K562 (cell line): ENCODE measurements around the gene ZNF77. TPM values are rescaled to one million over a fixed set of nuclear protein-coding genes. Genes with fewer than 3 reads are reported as not detected.
A peak's percentile ranks its signal among the peaks of the same experiment; 100 is the strongest.

Experiments used
- ATAC-seq: fragments of 200-7000 bp; cut with Tn5 transposase; 3 replicates; pipeline ENCODE4 v1.9.1; 2020; ENCODE audit warnings: moderate library complexity
- BruUV-seq: library from RNA; stranded (reverse); fragments of 400-500 nt; replicated peaks from 2 replicates; lab custom pipeline; 2021; lab: Mats Ljungman, UMichigan
- CTCF ChIA-PET: fragments of 300-600 bp; formaldehyde crosslinking; extraction: SDS; loops from one replicate; lab custom pipeline; 2021; ENCODE audit warnings: low intra/inter-chr PET ratio; lab: Yijun Ruan, JAX
- POLR2A ChIA-PET: fragments of 300-600, 350-650 bp; sonication (Branson Sonifier 250); formaldehyde crosslinking; extraction: SDS; loops from one replicate; lab custom pipeline; 2021; ENCODE audit warnings: antibody characterized with exemption, inconsistent platforms; lab: Yijun Ruan, JAX
- DNase-seq, 4 experiments: peaks; one replicate each; pipeline versions ENCODE4 v3.0.0 to v3.0.0-alpha.2; 2011 to 2018; ENCODE audit warnings: low spot score in 3 of 4, mixed read lengths in 3 of 4; ENCODE audit errors: extremely low read depth in 1 of 4
- FAIRE-seq: peaks from 2 replicates; lab custom pipeline; 2011; peaks lifted over from hg19 to GRCh38; lab: Jason Lieb, UNC
- H2AFZ ChIP-seq: 2 replicates; pipeline ENCODE4 v1.6.0; 2011; ENCODE audit warnings: low read depth, low read length, control low read depth, inconsistent platforms
- H3K27ac ChIP-seq: fragments of 200-600 bp; 3 replicates; pipeline ENCODE4 v1.8.0; 2011; ENCODE audit warnings: low read depth, mild to moderate bottlenecking, control low read depth, inconsistent platforms, low read length, moderate library complexity, mixed read lengths; ENCODE audit errors: extremely low read depth
- H3K27me3 ChIP-seq, 2 experiments: fragments of 300-600 bp in 1 of 2; 2 replicates in 1 of 2; 3 replicates in 1 of 2; pipeline versions ENCODE4 v1.6.0 to v1.8.0; 2011; ENCODE audit warnings: inconsistent platforms in 2 of 2, low read length in 2 of 2, mild to moderate bottlenecking in 1 of 2, mixed read lengths in 1 of 2, moderate library complexity in 1 of 2; ENCODE audit not compliant: control insufficient read depth in 2 of 2, insufficient read depth in 2 of 2
- H3K36me3 ChIP-seq: fragments of 300-600 bp; 3 replicates; pipeline ENCODE4 v1.8.0; 2011; ENCODE audit warnings: mild to moderate bottlenecking, low read length, inconsistent platforms; ENCODE audit not compliant: control insufficient read depth, insufficient read depth
- H3K4me1 ChIP-seq, 2 experiments: fragments of 200-600 bp in 1 of 2; replicated peaks in 1 of 2; 2 replicates in 1 of 2; 3 replicates in 1 of 2; pipeline versions ENCODE4 v1.5.1 to v1.8.0; 2011; ENCODE audit warnings: inconsistent platforms in 2 of 2, low read length in 2 of 2, mild to moderate bottlenecking in 1 of 2, mixed read lengths in 1 of 2, moderate library complexity in 1 of 2; ENCODE audit not compliant: control insufficient read depth in 2 of 2, insufficient read depth in 2 of 2
- H3K4me2 ChIP-seq: 2 replicates; pipeline ENCODE4 v1.6.1; 2011; ENCODE audit warnings: low read length, control low read depth, inconsistent platforms, mixed read lengths; ENCODE audit not compliant: insufficient read depth
- H3K4me3 ChIP-seq: fragments of 200-600 bp; sonication (generic), shearing (Covaris generic); 2 replicates; pipeline ENCODE4 v1.5.1; 2016; ENCODE audit warnings: control low read depth, inconsistent platforms
- H3K79me2 ChIP-seq: fragments of 200-600 bp; 3 replicates; pipeline ENCODE4 v1.8.0; 2011; ENCODE audit warnings: low read length, inconsistent platforms; ENCODE audit not compliant: control insufficient read depth, insufficient read depth
- H3K9ac ChIP-seq, 2 experiments: 2 replicates each; pipeline versions ENCODE4 v1.6.0 to v1.6.1; 2011; ENCODE audit warnings: low read depth in 2 of 2, low read length in 2 of 2, control low read depth in 1 of 2, inconsistent platforms in 1 of 2, mild to moderate bottlenecking in 1 of 2, mixed read lengths in 1 of 2; ENCODE audit not compliant: insufficient read depth in 1 of 2
- H3K9me1 ChIP-seq: one replicate; pipeline ENCODE4 v1.6.0; 2011; ENCODE audit warnings: inconsistent platforms, mild to moderate bottlenecking, low read length, moderate library complexity; ENCODE audit not compliant: control insufficient read depth, insufficient read depth
- H3K9me3 ChIP-seq: replicated peaks from 2 replicates; pipeline ENCODE4 v1.5.1; 2011; ENCODE audit warnings: low read depth, low read length, inconsistent platforms; ENCODE audit not compliant: control insufficient read depth, insufficient read depth
- H4K20me1 ChIP-seq: replicated peaks from 2 replicates; pipeline ENCODE4 v1.6.1; 2011; ENCODE audit warnings: low read length, inconsistent platforms, mixed read lengths; ENCODE audit not compliant: control insufficient read depth, insufficient read depth
- CHD1 ChIP-seq: fragments of 200-600 bp; sonication (generic); IDR thresholded peaks from one replicate; pipeline ENCODE4 v1.6.1; 2012; ENCODE audit warnings: mild to moderate bottlenecking, moderate library complexity, low read length, inconsistent platforms
- FOXP4 ChIP-seq: sonication (generic); formaldehyde crosslinking; IDR thresholded peaks from 2 replicates; pipeline ENCODE4 v1.8.0; 2022; ENCODE audit warnings: mild to moderate bottlenecking, missing genetic modification reagents, borderline replicate concordance
- ID3 ChIP-seq, 2 experiments: fragments of 250-450 bp in 1 of 2; fragments of 450-650 bp in 1 of 2; sonication (Bioruptor Pico) in 1 of 2; IDR thresholded peaks; 2 replicates each; pipeline versions ENCODE4 v1.6.1 to v1.8.0; 2016 to 2021; ENCODE audit warnings: mild to moderate bottlenecking in 2 of 2, moderate library complexity in 2 of 2, missing compliant biosample characterization in 1 of 2, missing genetic modification characterization in 1 of 2
- MTA1 ChIP-seq: fragments of 450-650 bp; IDR thresholded peaks from 2 replicates; pipeline ENCODE4 v1.6.1; 2017; ENCODE audit warnings: borderline replicate concordance
- NKRF ChIP-seq: fragments of 450-650 bp; IDR thresholded peaks from 2 replicates; pipeline ENCODE4 v1.6.1; 2016; ENCODE audit warnings: borderline replicate concordance
- PURB ChIP-seq: sonication (generic); formaldehyde crosslinking; IDR thresholded peaks from 2 replicates; pipeline ENCODE4 v1.9.0; 2021; ENCODE audit warnings: low read depth, mild to moderate bottlenecking, missing genetic modification reagents
- RUNX1 ChIP-seq: sonication (generic); IDR thresholded peaks from 2 replicates; pipeline ENCODE4 v1.6.1; 2016; ENCODE audit warnings: antibody characterized with exemption, low read depth
- TAL1 ChIP-seq: fragments of 450-650 bp; IDR thresholded peaks from 2 replicates; pipeline ENCODE4 v1.6.1; 2016; ENCODE audit warnings: mild to moderate bottlenecking
- ZBTB11 ChIP-seq, 3 experiments: fragments of 200-800 bp in 1 of 3; fragments of 250-450 bp in 1 of 3; fragments of 450-650 bp in 1 of 3; sonication (Bioruptor Pico) in 1 of 3; sonication (Bioruptor generic) in 1 of 3; formaldehyde crosslinking in 1 of 3; IDR thresholded peaks; 2 replicates each; pipeline versions ENCODE4 v1.6.1 to v1.8.0; 2016 to 2022; ENCODE audit warnings: mild to moderate bottlenecking in 2 of 3, missing genetic modification characterization in 2 of 3, missing compliant biosample characterization in 1 of 3, moderate library complexity in 1 of 3
- WGBS: fragments of 100-300 bp; shearing (Covaris generic); methylation state at CpG from one replicate; pipeline ENCODE4 v1.1.6; 2016; ENCODE audit warnings: low coverage, mixed read lengths; ENCODE audit not compliant: insufficient coverage; ENCODE audit errors: missing lambda C conversion rate; 5-methylcytosine and 5-hydroxymethylcytosine counted together
- in situ Hi-C: fragments of 300-500 bp; cut with MboI; formaldehyde crosslinking; loops from 4 replicates; pipeline ENCODE4 v1.15.0; 2018; ENCODE audit warnings: inconsistent platforms, mixed read lengths
- intact Hi-C: fragments of 100-400 bp; cut with micrococcal nuclease; formaldehyde crosslinking; loops from 2 replicates; pipeline ENCODE4 v1.14.2; 2022
- polyA plus RNA-seq, 8 experiments: library from polyadenylated mRNA; depleted of rRNA in 4 of 8; stranded (reverse) in 5 of 8; unstranded in 3 of 8; fragments of >200 nt; fragmentation: Nextera tagmentation in 2 of 8; fragmentation: Illumina TruSeq in 1 of 8; extraction: Ambion mirVana in 2 of 8; extraction: Trizol in 1 of 8; gene quantifications; 2 replicates each; pipeline versions ENCODE4 v1.2.1 to v1.2.3, GENCODE V29; 2011 to 2014; ENCODE audit warnings: inconsistent platforms in 1 of 8, missing spikeins in 1 of 8
- total RNA-seq, 7 experiments: library from RNA; depleted of rRNA in 6 of 7; stranded (reverse); fragments of >200 nt in 6 of 7; fragmentation: Illumina TruSeq in 2 of 7; extraction: Trizol in 2 of 7; gene quantifications; 2 replicates each; pipeline versions ENCODE4 v1.2.1 to v1.2.3, GENCODE V29; 2011 to 2021; ENCODE audit warnings: low replicate concordance in 1 of 7

The ZNF77 gene
- total and polyA plus RNA-seq, 9 of the 15 experiments (the other 6 are each of a cell fraction or from before 2014, with no cell fraction given): 4.3 to 14.5 (median 7.7) TPM

GRCh38 chr19:2976609-2977000 lies 31.8 kb upstream of the ZNF77 start (continued):
- TF ChIP-seq FOXP4 (CRISPR knock-in tag) (no peak), CHD1 (peak; percentile 41)
- TF ChIP-seq, all 486 proteins: peak for 2

GRCh38 chr19:2974342-2975041 lies 29.7 kb upstream of the ZNF77 start:
- in situ Hi-C loops: no loop called here
- H3K4me2 ChIP-seq: no peak overlapping the region; the same call in 1 of the 2 replicates
- FAIRE-seq: peak; percentile 70
- H3K27me3 ChIP-seq: no peaks in the 10 kb centered on the region
- peaks cover 15 to 39% of the 10 kb centered on the region in 2 experiments for H3K4me1 ChIP-seq
- H3K9ac ChIP-seq: peak overlapping the region in 1 of 2 experiments; percentile 65; a peak in 1 of 4 replicates
- BruUV-seq: no TSS peak
- no peaks in the 10 kb centered on the region for H3K9me1 ChIP-seq
- no peaks in the 10 kb centered on the region for H3K9me3 ChIP-seq
- intact Hi-C loops: no loop called here
- DNase-seq: peak; percentile 53 to 82 (median 58)
- no peaks in the 10 kb centered on the region for H4K20me1 ChIP-seq
- H2AFZ ChIP-seq: no peak overlapping the region
- H3K79me2 ChIP-seq: no peaks in the 10 kb centered on the region
- POLR2A ChIA-PET: interaction anchor here (1.7 kb wide), 1 partner anchor 24 kb away, joined by 6 read pairs; no protein-coding TSS in a partner anchor
- H3K27ac ChIP-seq: no peak overlapping the region; the same call in 2 of the 3 replicates
- CTCF ChIA-PET: no interaction called here
- no peaks in the 10 kb centered on the region for H3K36me3 ChIP-seq
- 4% methylated on average over 14 of the region's 14 CpGs for WGBS
- peak; percentile 24 for ATAC-seq
- H3K4me3 ChIP-seq: no peak overlapping the region
- TF ChIP-seq PURB (CRISPR knock-in tag) (no peak), RUNX1 (peak; percentile 59; the same call in 1 of the 2 replicates), TAL1 (peak; percentile 38; the same call in 1 of the 2 replicates), NKRF (no peak), MTA1 (peak; percentile 83; the same call in 1 of the 2 replicates), ZBTB11 (CRISPR knock-in tag; IDR thresholded peaks at IDR 0.05) (peak in 1 of 3 experiments; percentile 21; a peak in 1 of 6 replicates), ID3 (CRISPR knock-in tag; IDR thresholded peaks at IDR 0.05) (no peak), ID3 (tag; IDR thresholded peaks at IDR 0.05) (peak; percentile 47; the same call in 1 of the 2 replicates)
